IgD-negative memory B cell (primary cell): ENCODE data around the gene ZBED5. TPM values are rescaled to one million over a fixed set of nuclear protein-coding genes. Genes with fewer than 3 reads are reported as not detected.

Source experiments
- H3K27ac Mint-ChIP-seq, 3 donors: one replicate each; pipeline ENCODE4 v1.8.0; 2020 to 2022; ENCODE audit warnings: mild to moderate bottlenecking in 3 of 3, mixed read lengths in 3 of 3, moderate library complexity in 1 of 3
- H3K27me3 Mint-ChIP-seq: one replicate; pipeline ENCODE4 v1.8.0; 2021; ENCODE audit warnings: mixed read lengths
- H3K36me3 Mint-ChIP-seq: one replicate; pipeline ENCODE4 v1.8.0; 2020; ENCODE audit warnings: mild to moderate bottlenecking, mixed read lengths
- H3K4me1 Mint-ChIP-seq, 3 donors: one replicate each; pipeline ENCODE4 v1.8.0; 2020 to 2022; ENCODE audit warnings: mixed read lengths in 3 of 3, mild to moderate bottlenecking in 1 of 3
- H3K4me3 Mint-ChIP-seq, 4 donors: one replicate each; pipeline ENCODE4 v1.8.0; 2020 to 2022; ENCODE audit warnings: mild to moderate bottlenecking in 4 of 4, mixed read lengths in 4 of 4, moderate library complexity in 3 of 4
- H3K9me3 Mint-ChIP-seq, 3 donors: one replicate each; pipeline ENCODE4 v1.8.0; 2020 to 2021; ENCODE audit warnings: mixed read lengths in 3 of 3, mild to moderate bottlenecking in 1 of 3
- polyA plus RNA-seq: library from polyadenylated mRNA; unstranded; fragments of 300-500 nt; fragmentation: Illumina TruSeq; gene quantifications from one replicate; pipeline ENCODE4 v1.2.3, GENCODE V29; 2021

Gene ZBED5
- polyA plus RNA-seq: 27.2 TPM

DNA sequence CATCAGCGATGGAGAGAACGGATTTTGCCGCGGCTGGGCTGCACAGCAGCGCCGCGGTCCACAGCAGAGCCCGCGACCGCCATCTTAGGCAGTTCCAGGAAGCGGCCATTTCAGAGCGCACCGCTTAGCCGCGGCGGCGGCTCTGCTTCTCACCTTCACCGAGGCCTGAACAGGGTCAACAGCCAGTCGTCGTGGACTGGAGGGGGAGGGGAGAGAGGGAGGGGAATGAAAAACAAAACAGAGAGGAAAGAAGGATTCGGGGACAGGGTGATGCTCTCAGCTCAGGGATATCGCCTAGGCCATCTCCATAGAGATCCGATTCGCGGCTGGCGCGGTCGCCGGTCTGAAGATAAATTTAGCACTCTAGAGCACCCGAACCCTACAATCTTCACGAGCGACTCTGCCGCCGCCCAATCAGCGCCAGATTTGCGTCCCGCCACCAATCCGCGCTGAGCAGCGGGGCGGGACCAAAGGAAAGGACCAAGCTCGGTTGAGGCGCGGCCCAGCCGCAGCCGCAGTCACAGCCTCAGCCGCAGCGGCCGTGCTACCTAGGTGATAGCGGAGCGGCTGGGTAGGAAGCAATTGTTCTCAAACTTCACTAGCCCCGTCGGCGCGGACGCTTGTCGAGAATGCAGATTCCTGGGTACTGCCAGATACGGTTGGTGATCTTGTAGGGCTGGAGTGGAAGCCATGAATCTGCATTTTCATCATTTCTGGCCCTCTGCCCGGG, at the start of gene ZBED5:
TSS of gene ZBED5 (minus strand) at position 345 of the 730 bp plus-strand sequence. CDS start 3,108 bp downstream, outside the sequence.
- H3K27ac Mint-ChIP-seq: peak within 1 kb of the TSS; percentile 98 to 100 (median 99)
- H3K4me3 Mint-ChIP-seq: peak within 1 kb of the TSS; percentile 96 to 99 (median 97)
- H3K9me3 Mint-ChIP-seq: no peaks in the 10 kb centered on the region
- H3K27me3 Mint-ChIP-seq: no peaks in the 10 kb centered on the region
- peaks cover 8% of the 10 kb centered on the region for H3K36me3 Mint-ChIP-seq
- peaks cover 28 to 38% (median 35%) of the 10 kb centered on the region in 3 donors for H3K4me1 Mint-ChIP-seq

DNA sequence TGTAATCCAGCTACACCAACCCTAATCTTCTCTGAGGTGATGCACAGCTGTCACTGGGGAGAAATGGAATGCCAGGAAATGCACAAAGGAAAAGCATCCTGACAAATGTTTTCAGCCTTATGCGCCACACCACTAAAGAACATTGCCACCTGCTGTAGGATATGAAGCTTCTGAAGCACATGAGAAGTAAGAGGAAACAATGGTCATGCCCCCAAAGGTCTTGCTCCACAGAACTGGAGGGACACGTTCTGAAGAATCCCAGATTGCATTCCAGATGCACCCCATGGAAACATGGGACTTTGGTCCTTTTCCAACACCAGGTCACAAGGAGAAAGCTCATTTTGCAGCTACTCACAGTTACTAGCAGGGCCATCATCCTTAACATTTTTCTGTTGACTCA, 48.7 kb upstream of the ZBED5 start:
- no peak overlapping the region for H3K4me3 Mint-ChIP-seq
- H3K27ac Mint-ChIP-seq: no peak overlapping the region
- no peaks in the 10 kb centered on the region for H3K36me3 Mint-ChIP-seq
- H3K9me3 Mint-ChIP-seq: peaks cover 0 to 2% (median 0%) of the 10 kb centered on the region in 3 donors
- no peaks in the 10 kb centered on the region for H3K4me1 Mint-ChIP-seq
- peaks cover 12% of the 10 kb centered on the region for H3K27me3 Mint-ChIP-seq

DNA sequence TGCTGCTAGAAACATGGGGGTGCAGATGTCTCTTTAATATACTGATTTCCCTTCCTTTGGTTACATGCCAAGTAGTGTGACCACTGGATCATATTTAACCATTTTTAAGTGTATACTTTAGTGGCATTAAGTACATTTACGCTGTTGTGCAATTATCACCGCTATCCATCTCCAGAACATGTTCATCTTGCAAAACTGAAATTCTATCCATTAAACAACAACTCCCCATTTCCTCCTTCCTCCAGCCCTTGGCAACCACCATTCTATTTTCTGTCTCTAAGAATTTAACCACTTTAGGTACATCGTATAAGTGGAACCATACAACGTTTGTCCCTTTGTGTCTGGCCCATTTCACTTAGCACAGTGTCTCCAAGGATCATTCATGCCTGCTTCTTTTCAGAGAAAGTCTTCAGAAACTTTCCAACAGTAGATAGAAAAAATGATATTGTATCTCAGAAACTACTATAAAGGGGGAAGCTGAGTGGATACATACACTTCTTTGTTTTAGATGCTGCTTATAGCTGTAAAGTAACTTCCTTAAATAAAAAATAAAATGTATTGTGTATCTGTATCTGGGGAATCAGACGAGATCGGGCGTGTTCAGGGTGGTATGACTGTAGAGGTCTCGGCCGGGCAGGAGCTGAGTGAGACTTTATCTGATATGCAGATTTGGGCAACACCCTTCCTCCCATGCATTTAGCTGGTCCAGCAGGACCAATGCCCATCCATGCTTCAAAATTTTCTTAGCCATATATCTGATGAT, 44.6 kb upstream of the ZBED5 start:
- no peak overlapping the region for H3K27ac Mint-ChIP-seq
- peaks cover 3% of the 10 kb centered on the region for H3K36me3 Mint-ChIP-seq
- H3K9me3 Mint-ChIP-seq: peaks cover 0 to 2% (median 0%) of the 10 kb centered on the region in 3 donors
- peaks cover 0 to 3% (median 0%) of the 10 kb centered on the region in 3 donors for H3K4me1 Mint-ChIP-seq
- H3K27me3 Mint-ChIP-seq: peaks cover 8% of the 10 kb centered on the region
- peak overlapping the region in 1 of 4 donors; percentile 13 for H3K4me3 Mint-ChIP-seq

DNA sequence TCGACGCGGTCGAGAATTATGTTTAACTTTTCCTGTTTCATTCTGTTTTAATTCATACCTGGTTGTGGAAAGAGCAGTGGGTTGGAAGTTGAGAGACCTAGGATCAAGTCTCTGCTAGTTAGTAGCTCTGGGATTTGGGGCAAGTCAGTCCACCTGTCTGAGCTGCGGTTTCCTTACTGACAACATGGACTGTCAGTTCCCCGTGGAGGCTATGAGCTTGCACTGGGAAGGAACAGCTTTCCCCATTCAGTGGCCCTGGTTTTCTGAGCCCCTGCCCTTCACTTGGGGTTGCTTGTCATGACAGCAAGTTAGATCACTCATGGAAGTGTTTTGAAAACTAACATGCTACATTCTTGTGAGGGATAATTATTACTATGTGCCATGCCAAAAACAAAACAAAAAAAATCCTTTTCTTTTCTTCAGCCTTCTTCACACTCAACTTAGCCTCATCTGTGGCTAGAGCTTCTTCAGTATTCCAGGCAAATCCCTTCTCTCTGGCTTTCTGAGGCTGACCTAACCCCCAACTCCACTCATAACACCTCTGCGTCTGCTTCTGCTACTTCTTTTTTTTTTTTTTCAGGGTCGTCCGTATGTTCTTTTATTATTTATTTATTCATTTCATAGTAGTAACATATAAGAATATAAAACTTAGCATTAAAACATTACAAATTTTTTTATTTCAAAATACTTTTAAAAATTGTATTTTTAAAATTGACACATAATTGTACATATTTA, 43.0 kb upstream of the ZBED5 start:
- H3K4me1 Mint-ChIP-seq: peaks cover 0 to 3% (median 0%) of the 10 kb centered on the region in 3 donors
- H3K36me3 Mint-ChIP-seq: peaks cover 3% of the 10 kb centered on the region
- H3K27me3 Mint-ChIP-seq: peaks cover 5% of the 10 kb centered on the region
- peaks cover 0 to 2% (median 0%) of the 10 kb centered on the region in 3 donors for H3K9me3 Mint-ChIP-seq
- H3K27ac Mint-ChIP-seq: no peak overlapping the region
- H3K4me3 Mint-ChIP-seq: no peak overlapping the region

DNA sequence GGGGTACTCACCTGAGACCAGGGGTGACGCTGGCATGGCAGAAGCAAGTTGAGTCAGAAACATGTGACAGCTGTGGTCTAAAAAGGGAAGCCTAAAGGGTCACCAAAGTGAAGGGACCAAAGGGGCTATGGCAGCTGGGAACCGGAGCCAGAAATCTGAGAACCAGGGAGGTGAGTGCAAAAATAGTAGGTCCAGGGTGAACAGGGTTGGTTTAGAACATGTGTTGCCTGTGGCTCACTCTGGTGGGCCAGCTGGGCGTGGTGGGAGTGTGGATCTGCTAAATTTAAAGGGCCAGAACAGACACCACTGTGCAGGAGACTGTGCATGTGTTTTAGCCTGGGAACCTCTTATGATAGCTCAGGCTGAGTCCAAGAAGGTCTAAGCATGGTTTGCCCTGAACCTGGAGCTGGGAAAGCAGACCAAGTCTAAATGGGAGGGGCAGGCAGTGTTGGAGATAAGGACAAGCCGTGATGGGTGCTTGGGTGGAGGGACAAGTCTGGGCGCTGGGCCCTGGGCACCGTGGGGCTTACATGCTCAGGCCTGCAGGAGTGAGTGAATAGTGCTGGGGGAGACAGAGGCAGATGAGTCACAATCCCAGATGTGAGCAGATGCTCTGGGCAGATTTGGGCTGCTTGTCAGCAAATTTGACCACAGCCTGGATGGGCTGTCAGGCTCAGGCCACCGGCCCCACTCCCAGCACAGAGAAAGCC, 41.4 kb upstream of the ZBED5 start:
- peaks cover 3% of the 10 kb centered on the region for H3K36me3 Mint-ChIP-seq
- H3K4me3 Mint-ChIP-seq: peak overlapping the region in 1 of 4 donors; percentile 20
- H3K4me1 Mint-ChIP-seq: peaks cover 0 to 3% (median 0%) of the 10 kb centered on the region in 3 donors
- H3K9me3 Mint-ChIP-seq: peaks cover 0 to 2% (median 0%) of the 10 kb centered on the region in 3 donors
- no peak overlapping the region for H3K27ac Mint-ChIP-seq
- H3K27me3 Mint-ChIP-seq: peaks cover 2% of the 10 kb centered on the region

DNA sequence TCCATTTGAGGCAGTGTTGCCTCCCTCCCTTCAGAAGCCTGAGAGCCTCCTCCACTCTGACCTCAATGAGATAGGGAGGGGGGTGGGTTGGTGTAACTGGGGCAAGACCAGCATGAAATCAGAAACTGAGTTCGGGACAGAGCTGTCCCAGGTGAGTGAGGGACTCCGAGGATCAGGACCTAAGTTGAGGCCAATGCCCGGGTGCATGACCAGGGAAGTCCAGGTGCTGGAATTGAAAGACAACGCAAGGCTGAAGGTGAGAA, 40.8 kb upstream of the ZBED5 start:
- H3K4me1 Mint-ChIP-seq: peaks cover 0 to 3% (median 0%) of the 10 kb centered on the region in 3 donors
- peaks cover 0 to 2% (median 0%) of the 10 kb centered on the region in 3 donors for H3K9me3 Mint-ChIP-seq
- H3K36me3 Mint-ChIP-seq: peaks cover 3% of the 10 kb centered on the region
- H3K27me3 Mint-ChIP-seq: peaks cover 2% of the 10 kb centered on the region
- peak overlapping the region in 1 of 4 donors; percentile 15 for H3K4me3 Mint-ChIP-seq
- no peak overlapping the region for H3K27ac Mint-ChIP-seq

DNA sequence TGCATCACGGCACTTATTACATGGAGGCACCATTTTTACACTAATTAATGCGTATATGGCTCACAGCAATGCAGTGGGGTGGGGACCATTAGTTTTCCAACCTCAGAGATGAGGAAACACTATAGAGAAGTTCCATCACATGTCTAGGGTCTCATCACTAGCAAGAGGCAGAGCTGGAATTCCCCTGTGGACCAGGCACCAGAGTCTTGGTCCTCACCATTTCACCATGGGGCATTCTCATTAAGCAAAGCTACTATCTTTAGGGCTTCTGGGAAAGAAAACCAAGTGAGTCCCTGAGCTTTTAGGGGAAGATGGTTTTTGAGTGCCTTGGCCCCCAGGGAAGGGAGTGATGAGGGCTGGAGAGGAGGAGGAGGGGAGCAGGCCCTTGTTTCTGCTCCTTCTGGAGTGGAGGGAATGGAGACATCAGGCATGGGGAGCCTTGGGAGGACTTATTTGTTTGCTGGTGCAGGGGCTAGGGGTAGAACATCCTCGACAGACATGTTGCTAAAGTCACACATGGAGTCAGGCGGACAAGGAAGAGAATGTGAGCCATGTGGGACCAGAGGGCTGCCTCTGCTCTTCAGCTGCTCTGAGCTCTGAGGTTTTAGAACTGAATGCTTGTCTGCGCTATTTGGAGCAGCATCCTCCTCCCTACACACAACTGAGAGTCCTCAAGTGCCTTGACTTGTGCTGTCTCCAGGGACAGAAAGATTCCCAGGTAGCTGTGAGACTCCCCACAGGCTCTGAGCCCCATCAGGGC, 40.3 kb upstream of the ZBED5 start:
- Mint-ChIP-seq H3K9me3 (no peaks in the 10 kb centered on the region), H3K27ac (no peak overlapping the region), H3K4me1 (peaks cover 0 to 3% (median 0%) of the 10 kb centered on the region in 3 donors), H3K4me3 (no peak overlapping the region), H3K36me3 (peaks cover 3% of the 10 kb centered on the region), H3K27me3 (peaks cover under 1% of the 10 kb centered on the region)

DNA sequence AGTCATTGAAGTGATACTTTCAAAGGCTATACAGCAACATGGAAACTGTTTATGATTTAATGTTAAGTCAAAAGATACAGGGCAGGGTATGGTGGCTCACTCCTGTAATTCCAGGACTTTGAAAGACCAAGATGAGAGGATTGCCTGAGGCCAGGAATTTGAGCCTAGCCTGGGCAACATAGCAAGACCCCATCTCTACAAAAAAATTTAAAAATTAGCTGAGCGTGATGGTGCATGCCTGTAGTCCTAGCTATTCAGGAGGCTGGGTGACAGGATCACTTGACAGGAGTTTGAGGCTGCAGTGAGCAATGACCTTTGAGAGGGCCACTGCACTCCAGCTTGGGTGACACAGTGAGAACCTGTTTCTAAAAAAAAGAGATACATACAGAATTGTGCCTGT, 39.3 kb upstream of the ZBED5 start:
- H3K4me3 Mint-ChIP-seq: no peak overlapping the region
- H3K4me1 Mint-ChIP-seq: peaks cover 0 to 6% (median 3%) of the 10 kb centered on the region in 3 donors
- H3K27ac Mint-ChIP-seq: peak overlapping the region in 1 of 3 donors; percentile 48
- H3K27me3 Mint-ChIP-seq: no peaks in the 10 kb centered on the region
- peaks cover 3% of the 10 kb centered on the region for H3K36me3 Mint-ChIP-seq
- H3K9me3 Mint-ChIP-seq: peaks cover 0 to 5% (median 0%) of the 10 kb centered on the region in 3 donors

DNA sequence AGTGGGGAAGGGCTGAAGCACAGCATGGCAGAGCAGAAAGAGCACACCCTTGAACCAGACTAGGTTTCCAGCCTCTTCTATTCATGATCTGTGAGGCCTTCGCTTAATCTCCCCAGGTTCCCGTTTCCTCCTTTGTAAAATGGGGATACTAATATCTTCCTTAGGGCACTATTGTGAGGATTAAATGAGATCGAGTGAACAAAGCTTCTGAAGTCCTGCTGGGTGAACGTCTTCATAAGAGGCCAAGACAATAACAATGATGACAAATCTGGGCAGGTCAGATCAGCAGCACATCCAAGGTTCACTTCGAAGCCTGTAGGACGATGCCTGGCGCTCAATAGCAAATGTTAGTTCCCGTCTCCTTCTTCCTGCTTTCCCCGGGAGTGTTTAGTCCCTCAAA, 38.6 kb upstream of the ZBED5 start:
- Mint-ChIP-seq H3K36me3 (peaks cover 3% of the 10 kb centered on the region), H3K27ac (no peak overlapping the region), H3K4me1 (peaks cover 0 to 6% (median 3%) of the 10 kb centered on the region in 3 donors), H3K4me3 (no peak overlapping the region), H3K9me3 (peaks cover 0 to 5% (median 1%) of the 10 kb centered on the region in 3 donors), H3K27me3 (no peaks in the 10 kb centered on the region)

DNA sequence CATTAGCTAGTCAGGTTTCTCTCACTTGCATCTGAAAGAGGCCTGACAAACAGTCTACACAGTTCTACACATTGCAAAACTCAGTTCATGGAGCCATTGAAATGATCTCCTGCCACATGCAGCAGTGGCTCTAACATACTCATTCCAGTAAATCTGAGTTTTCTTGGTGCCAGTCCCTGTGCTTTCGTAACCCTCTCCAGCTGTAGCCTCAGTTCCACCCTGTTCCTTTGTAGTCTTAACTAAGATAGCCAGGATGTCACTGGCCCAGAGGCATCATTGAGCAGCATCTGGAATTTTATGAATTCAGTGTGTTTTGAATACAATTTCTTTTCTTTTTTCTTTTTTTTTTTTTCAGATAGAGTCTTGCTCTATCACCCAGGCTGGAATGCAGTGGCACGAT, 37.4 kb upstream of the ZBED5 start:
- H3K4me1 Mint-ChIP-seq: peaks cover 0 to 6% (median 3%) of the 10 kb centered on the region in 3 donors
- peaks cover 2% of the 10 kb centered on the region for H3K36me3 Mint-ChIP-seq
- no peak overlapping the region for H3K4me3 Mint-ChIP-seq
- no peaks in the 10 kb centered on the region for H3K27me3 Mint-ChIP-seq
- H3K27ac Mint-ChIP-seq: no peak overlapping the region
- peaks cover 3 to 6% (median 5%) of the 10 kb centered on the region in 3 donors for H3K9me3 Mint-ChIP-seq

DNA sequence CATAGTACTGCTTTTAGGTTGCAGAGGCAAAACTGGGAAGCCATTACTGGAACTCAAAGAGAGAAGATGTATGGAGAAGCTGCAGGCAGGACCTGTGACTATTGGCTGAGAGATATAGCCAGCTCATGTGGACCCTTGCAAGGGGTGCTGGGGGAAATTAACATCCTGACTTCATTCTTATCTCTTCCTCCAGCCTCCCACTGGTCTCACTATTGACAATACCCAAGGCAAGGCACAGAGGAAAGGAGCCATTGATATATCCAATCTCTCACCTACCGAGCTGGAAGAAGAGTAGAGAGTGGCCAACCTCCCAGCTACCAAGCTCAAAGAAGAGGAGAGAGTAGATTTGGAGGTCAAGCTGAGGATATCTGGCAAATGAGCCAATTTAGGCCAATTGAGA, 36.8 kb upstream of the ZBED5 start:
- no peak overlapping the region for H3K4me3 Mint-ChIP-seq
- no peak overlapping the region for H3K27ac Mint-ChIP-seq
- H3K36me3 Mint-ChIP-seq: peaks cover 2% of the 10 kb centered on the region
- peaks cover 0 to 6% (median under 1%) of the 10 kb centered on the region in 3 donors for H3K4me1 Mint-ChIP-seq
- H3K9me3 Mint-ChIP-seq: peaks cover 5 to 12% (median 7%) of the 10 kb centered on the region in 3 donors
- H3K27me3 Mint-ChIP-seq: no peaks in the 10 kb centered on the region

DNA sequence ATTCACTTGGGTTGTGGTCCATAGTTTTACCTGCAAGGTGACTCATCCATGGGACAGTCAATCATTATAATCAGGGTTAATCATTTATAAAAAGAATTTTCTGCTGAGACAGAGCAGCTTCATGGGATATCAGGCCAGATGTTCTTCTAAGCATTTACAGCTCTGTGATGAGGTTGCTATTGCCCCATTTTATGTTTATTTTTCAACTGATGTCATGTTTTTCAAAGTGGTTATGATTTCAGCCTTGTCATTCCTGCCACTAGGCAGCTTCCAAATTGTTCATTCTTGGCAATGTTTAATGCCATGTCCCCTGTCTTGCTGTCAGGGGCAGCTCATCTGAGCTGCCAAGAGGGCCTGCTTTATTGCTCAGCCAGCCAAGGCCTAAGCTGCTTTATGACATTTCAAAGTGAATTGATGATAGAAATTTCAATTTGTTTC, 35.9 kb upstream of the ZBED5 start:
- H3K9me3 Mint-ChIP-seq: peaks cover 5 to 15% (median 11%) of the 10 kb centered on the region in 3 donors
- peaks cover 2% of the 10 kb centered on the region for H3K36me3 Mint-ChIP-seq
- peaks cover 0 to 6% (median 0%) of the 10 kb centered on the region in 3 donors for H3K4me1 Mint-ChIP-seq
- no peak overlapping the region for H3K4me3 Mint-ChIP-seq
- H3K27me3 Mint-ChIP-seq: no peaks in the 10 kb centered on the region
- no peak overlapping the region for H3K27ac Mint-ChIP-seq

DNA sequence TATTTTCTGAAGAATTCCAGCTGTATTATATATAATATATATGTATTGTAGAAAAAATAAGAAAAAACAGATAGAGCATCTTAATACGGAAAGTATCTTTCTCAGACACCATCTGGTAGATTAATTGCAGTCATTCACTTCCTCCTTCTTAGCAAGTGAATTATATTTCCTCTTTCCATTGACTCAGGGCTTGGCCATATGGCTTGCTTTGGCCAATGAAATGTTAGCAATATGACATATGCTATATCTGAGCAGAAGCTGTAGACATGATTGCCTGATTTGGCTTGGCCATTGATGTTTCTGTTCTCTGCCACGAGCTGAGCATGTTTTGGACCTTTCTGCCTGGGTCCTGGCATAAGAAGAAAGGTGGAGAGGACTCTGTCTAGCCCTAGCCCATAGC, 34.4 kb upstream of the ZBED5 start:
- Mint-ChIP-seq H3K27ac (no peak overlapping the region), H3K4me1 (peaks cover 0 to 6% (median 0%) of the 10 kb centered on the region in 3 donors), H3K36me3 (peaks cover 2% of the 10 kb centered on the region), H3K4me3 (no peak overlapping the region), H3K9me3 (peaks cover 5 to 17% (median 11%) of the 10 kb centered on the region in 3 donors), H3K27me3 (no peaks in the 10 kb centered on the region)
